ENCODE measurements around the gene ZZZ3. TPM values are rescaled to one million over a fixed set of nuclear protein-coding genes. Genes with fewer than 3 reads are reported as not detected.

The ZZZ3 gene
- total and polyA plus RNA-seq, 2 of the 13 experiments (the other 11 are each of a cell fraction or from before 2014, with no cell fraction given): 18.1 to 50.2 TPM

DNA sequence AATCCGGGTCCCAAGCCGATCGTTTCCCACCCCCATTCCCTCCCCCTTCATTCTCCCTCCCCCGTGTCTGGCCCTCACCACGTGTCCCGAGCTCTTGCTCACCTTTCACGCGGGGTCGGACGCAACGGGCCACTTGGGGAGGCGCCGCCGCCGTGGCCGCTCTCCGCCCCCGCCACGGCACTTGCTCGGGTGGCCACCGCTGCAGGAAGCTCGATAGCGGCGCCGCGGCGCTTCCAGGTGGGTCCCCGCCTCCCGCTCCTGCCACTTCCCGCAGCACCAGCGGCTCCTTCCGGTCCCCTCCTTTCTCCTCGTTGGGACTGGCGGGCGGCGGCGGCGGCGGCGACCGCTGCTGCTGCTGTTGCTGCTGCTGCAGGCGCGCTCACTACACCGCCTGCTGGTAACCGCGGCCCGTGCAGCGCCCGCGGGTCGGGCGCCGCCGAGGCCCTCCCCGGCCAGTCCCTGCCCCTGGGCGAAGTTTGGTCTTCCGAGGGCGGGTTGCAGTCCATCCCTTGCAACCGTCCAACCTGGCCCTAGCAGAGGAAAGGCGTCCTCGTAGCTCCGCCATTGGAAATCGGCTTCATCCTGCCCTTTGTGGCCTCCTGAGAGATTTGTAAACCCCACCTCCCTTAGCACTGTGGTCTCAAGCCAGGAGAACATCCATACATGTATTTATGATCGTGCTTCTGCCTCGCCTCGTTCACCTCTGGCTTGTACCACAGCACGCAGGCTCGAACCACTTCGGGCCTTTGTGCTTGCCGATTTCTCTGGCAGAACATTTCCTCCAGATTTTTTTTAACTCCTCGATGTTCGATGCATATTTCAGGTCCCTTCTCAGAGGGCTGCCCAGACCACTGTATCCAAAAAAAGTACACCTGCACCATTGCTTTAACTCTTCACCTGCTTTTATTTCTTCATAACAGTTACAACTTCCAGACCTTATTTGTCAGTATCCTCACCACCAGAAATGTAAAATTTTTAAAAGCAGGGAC, 996 bp upstream of the ZZZ3 start (continued):
- TF ChIP-seq, protein P1, sequence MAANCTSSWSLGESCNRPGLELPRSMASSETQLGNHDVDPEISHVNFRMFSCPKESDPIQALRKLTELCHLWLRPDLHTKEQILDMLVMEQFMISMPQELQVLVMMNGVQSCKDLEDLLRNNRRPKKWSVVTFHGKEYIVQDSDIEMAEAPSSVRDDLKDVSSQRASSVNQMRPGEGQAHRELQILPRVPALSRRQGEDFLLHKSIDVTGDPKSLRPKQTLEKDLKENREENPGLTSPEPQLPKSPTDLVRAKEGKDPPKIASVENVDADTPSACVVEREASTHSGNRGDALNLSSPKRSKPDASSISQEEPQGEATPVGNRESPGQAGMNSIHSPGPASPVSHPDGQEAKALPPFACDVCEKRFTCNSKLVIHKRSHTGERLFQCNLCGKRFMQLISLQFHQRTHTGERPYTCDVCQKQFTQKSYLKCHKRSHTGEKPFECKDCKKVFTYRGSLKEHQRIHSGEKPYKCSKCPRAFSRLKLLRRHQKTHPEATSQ (CRISPR knock-in tag; IDR thresholded peaks at IDR 0.05; ENCODE audit: borderline replicate concordance): no peak
- TF ChIP-seq AGO2 (optimal IDR thresholded peaks at IDR 0.05; ENCODE audit: low read depth, low read length) (peak; percentile 89), PTBP1 (IDR thresholded peaks at IDR 0.05; ENCODE audit: low read depth, low read length, poor library complexity, severe bottlenecking) (no peak), ZBTB42 (CRISPR knock-in tag; IDR thresholded peaks at IDR 0.05) (0 out of 2 replicates have a peak, but pooled peaks have one; percentile 51), CAMTA2 (CRISPR knock-in tag; IDR thresholded peaks at IDR 0.05; ENCODE audit: borderline replicate concordance) (peak; percentile 36; the same call in 1 of the 2 replicates), FOXC1 (CRISPR knock-in tag; IDR thresholded peaks at IDR 0.05; ENCODE audit: borderline replicate concordance) (peak; percentile 50; the same call in 1 of the 2 replicates), ASH2L (IDR thresholded peaks at IDR 0.05; ENCODE audit: insufficient read length, low read depth, low read length) (peak; percentile 75), MXD1 (CRISPR knock-in tag; IDR thresholded peaks at IDR 0.05) (0 out of 2 replicates have a peak, but pooled peaks have one; percentile 47), REL (CRISPR knock-in tag; conservative IDR thresholded peaks at IDR 0.05) (no peak), PAF1 (CRISPR knock-in tag; IDR thresholded peaks at IDR 0.05) (no peak), ZSCAN21 (CRISPR knock-in tag; IDR thresholded peaks at IDR 0.05; ENCODE audit: borderline replicate concordance) (no peak), ZNF619 (CRISPR knock-in tag; IDR thresholded peaks at IDR 0.05) (no peak), ZNF737 (CRISPR knock-in tag; IDR thresholded peaks at IDR 0.05; ENCODE audit: borderline replicate concordance) (no peak), ZNF572 (CRISPR knock-in tag; IDR thresholded peaks at IDR 0.05) (no peak), MLLT10 (CRISPR knock-in tag; IDR thresholded peaks at IDR 0.05) (no peak), FOXA1 (IDR thresholded peaks at IDR 0.05) (no peak), FOXA1 (CRISPR knock-in tag; IDR thresholded peaks at IDR 0.05) (no peak), ZNF414 (CRISPR knock-in tag; IDR thresholded peaks at IDR 0.05) (0 out of 2 replicates have a peak, but pooled peaks have one; percentile 28), KLF11 (CRISPR knock-in tag; IDR thresholded peaks at IDR 0.05) (no peak), ZNF224 (CRISPR knock-in tag; IDR thresholded peaks at IDR 0.05) (no peak), XBP1 (CRISPR knock-in tag; IDR thresholded peaks at IDR 0.05) (no peak), FOXP1 (IDR thresholded peaks at IDR 0.05) (no peak), FOXP1 (CRISPR knock-in tag; IDR thresholded peaks at IDR 0.05) (no peak), GLMP (CRISPR knock-in tag; IDR thresholded peaks at IDR 0.05; ENCODE audit: borderline replicate concordance) (no peak), MAFK (conservative IDR thresholded peaks at IDR 0.05 in 1 of 2, IDR thresholded peaks at IDR 0.05 in 1 of 2; ENCODE audit: low read length in 2 of 2) (no peak)
- TF ChIP-seq, protein P2, sequence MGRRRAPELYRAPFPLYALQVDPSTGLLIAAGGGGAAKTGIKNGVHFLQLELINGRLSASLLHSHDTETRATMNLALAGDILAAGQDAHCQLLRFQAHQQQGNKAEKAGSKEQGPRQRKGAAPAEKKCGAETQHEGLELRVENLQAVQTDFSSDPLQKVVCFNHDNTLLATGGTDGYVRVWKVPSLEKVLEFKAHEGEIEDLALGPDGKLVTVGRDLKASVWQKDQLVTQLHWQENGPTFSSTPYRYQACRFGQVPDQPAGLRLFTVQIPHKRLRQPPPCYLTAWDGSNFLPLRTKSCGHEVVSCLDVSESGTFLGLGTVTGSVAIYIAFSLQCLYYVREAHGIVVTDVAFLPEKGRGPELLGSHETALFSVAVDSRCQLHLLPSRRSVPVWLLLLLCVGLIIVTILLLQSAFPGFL (CRISPR knock-in tag; IDR thresholded peaks at IDR 0.05): no peak

All from HepG2 (cell line).